Stimulated activated CD8-positive, alpha-beta memory T cell treated with anti-CD3 and anti-CD28 coated beads, Interleukin-2, amount 100 ng/mL, for 1 hour (primary cell): ENCODE measurements around the gene STOML2.

Experiments used
- DNase-seq, 2 donors: peaks; one replicate each; pipeline ENCODE4 v3.0.0-alpha.2; 2020; ENCODE audit warnings: low read depth in 2 of 2

The STOML2 gene

DNA sequence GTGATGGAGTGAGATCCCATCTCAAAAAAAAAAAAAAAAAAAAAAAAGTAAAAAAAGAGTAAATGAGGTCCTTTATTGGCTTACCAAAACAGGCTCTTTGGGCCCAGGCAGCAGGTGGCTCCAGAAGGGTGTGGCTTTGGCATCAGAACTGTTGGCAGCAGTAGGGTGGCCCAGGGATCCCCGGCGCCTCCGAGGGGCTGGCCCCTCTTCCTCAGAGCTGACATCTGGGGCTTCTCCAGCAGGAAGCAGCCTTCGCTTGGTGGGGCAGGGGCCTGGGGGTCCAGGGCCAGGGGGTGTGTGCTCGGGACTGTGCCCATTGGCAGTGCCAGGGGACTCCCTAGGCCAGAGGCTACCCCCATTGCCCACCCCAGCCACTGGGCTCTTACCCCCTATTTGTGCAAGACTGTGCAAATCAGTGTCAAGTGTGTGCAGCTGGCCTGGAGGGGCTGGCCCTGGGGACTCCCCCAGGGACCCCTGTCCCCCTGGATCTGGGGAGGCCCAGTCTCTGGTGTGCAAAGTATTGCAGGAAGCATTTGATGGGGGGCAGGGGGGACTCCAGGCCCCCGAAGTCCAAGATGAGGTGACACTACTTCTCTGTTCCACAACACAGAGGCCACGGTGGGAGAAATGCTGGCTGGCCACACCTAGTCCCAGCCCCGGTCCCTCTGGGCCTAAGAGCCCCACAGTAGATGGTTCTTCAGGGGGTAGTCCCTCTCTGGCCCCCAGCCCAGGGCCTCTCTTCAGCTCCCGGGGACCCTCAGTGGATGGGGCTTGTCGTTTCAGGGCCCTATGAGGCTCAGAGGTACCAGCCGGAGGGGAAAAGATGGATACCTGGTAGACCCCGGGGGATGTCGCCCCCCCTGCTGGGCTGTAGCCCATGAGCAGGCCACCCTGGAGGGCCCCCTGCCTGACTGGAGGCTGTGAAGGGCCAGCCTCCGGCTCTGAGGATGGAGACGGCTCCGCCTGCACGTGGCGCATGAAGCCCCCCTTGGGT, 4.7 kb upstream of the STOML2 start:
- DNase-seq = no peak

DNA sequence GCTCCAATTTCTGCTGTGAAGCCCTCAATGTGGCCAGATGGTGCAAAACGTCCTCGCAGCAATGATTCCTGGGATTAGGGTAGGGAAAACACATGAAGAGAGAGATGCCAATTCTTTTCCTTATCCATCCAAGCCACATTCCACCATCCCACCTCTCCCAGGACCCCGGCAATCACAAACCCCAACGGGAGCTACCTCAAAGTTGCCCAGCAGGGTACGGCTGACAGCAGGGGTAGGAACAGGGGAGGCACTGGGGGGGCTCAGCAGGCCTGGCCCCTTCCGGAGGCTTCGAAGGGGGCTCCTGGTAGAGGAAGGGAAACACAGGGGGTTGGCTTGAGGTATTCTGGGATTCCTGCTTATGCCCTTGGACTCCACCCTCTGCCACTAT, 3.4 kb upstream of the STOML2 start:
- no peak for DNase-seq

DNA sequence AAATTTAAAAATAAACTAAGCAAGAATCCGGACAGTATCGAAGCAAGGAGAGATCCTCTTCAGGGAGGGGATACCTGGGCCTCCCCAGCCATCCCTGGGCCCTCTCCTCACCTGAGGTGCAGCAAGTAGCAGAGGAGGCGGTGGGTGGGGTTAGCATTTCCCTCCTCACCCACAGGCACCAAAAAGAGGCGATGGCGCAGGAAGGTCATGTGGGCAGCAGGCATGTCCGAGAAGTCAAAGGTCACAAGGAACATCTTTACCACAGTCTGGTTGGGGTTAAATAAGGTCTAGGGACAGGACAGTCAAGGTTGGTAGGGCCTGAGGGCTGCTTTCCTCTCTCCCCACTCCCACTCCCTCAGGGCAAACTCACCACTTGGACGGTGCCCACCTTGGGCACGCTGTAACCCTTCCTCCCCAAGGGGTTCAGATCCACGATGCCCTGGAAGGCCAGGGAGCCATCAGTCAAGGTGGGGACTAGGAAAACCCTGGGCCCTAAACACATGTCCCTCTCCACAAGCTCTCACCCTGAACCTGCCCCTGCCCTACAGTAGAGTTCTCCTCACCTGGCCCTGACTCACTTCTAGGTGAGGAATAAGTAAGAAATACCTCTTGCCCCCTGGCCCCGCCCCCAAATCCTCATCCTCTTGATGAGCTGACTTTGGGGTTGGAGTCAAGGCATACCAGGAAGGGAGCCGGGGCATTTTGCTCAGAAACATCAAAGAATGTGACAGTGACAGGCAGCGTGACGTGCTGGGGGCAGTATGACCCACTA, 2.8 kb upstream of the STOML2 start:
- DNase-seq = no peak

DNA sequence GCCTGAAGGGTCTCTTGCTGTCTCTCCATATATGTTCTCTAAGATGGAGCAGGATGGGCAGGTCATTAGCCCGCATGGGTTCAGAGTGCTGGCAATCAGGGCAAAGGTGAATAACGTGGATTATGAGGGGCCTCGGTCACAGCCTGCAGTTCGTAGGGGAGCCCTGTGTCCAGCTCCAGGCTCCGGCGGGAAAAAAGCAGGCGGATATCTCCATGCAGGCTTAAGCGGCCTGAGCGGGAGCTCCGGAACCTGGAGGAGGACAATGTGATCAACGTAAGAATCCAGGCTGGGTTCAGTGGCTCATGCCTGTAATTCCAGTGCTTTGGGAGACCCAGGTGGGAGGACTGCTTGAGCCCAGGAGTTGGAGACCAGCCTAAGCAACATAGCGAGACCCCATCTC, 2.2 kb upstream of the STOML2 start:
- no peak for DNase-seq

DNA sequence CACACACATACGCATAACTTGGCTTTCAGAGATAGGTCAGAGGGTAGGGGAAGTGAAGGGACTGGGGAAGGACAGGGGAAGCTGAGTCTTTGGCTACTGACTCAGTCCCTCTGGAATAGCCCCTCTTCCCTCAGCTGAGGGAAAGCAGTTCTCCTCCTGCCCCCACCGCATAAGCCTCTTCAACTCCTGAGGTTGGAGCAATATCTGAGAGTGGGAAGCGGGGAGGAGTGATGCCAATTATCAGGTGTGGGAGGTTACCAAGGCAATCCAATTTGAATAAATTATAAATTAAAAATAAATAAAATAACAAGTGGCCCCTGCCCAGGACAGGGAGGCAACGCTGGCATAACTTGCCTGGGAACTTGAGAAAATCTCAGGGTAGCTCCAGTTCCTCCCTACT, 1.7 kb upstream of the STOML2 start:
- no peak for DNase-seq

DNA sequence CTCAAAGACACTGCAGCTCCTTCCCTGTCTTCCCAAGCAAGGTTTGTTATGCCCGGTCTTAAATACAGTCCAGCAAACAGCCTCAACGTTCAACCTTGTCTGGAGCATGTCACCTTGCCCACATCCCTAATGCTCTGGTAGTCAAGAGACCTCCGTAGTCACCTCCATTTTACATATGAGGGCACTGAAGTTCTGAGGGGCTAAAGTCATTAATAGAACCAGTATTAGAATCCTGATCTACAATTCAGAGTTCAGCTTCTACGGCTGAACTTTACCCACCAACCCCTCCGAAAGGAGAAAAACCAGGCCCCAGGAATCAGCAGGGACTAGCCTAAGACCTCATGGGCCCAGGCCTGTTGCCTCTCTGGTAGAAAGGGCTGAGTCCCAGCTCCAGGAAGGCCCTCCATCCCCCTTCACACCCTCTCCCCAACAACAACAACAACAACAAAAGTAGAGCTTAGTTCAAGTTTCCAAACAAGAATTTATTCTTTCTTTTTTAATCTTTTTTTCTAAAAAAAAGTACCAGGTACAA, 795 bp upstream of the STOML2 start:
- no peak for DNase-seq

DNA sequence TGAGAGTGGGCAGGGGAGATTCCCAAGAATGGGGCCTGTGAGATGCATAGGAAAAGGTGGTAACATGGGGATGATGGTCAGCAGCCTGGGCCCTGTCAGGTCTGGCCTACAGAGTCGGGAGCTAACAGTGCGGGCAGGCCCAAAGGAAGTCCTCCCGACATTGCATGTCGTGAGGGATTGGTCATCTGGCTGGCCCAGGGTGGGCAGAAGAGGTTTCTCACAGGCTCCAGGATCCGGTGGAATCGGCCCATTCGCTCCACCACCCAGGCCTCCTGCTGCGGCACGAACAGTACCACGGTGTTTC, 514 bp downstream of the STOML2 start:
- DNase-seq = no peak

DNA sequence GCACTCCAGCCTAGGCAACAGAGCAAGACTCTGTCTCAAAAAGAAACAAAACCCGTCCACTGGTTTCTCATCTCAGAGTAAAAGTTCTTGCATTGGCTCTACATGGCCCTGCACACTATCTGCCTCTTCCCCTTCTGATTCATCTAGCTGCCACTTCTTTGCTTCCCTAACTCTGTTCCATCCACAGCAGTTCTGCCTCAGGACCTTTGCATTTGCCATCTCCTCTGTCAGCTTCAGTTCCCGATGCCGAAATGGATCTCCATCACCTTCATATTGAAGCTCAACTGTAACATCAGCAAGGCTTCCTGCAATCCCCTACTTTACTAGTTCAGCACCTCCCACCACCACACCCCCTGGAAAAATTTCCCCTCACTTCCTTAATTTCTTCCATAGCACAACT, 5.4 kb downstream of the STOML2 start:
- DNase-seq = no peak

DNA sequence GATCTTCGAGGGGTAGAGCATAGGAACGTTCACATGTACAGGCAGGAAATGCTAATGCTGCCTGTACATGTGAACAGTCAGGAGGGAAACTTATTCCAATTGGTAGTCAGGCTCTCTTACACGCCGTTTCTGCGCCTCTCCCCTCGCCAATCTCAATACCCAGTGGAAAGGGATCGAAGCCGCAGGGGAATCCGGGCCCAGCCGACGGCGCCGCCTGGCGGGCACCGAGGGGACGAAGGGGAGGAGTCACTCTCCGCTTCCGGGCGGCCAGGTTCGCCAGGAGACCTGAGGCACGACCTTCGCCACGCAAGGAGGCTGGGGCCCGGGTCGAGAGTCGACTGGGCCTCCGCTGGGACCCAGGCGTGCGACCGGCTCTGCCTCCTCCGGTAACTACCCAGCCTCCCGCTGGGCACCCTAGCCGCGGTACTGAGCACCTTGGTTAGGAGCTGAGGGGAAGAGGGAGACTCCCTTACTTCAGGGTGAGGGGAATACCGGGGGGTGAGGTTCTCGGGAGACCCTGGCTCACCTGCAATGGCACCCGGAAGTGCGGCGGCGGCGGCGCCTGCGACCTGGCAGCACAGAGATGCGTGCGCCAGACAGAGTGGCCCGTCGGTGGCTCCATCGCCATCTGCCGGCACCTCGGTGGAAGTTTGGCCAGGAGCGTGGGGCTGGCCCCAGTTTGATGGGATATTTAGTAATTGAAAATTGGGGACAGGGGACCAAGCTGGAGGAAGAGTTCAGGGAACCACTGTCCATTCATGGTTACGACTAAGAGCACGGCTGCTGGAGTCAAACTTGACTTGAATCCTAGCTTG, 6.7 kb downstream of the STOML2 start, which contains the start of gene PIGO:
TSS of gene PIGO (minus strand) at position 557 of the 815 bp plus-strand sequence. CDS start 1,026 bp downstream, outside the sequence.
- DNase-seq = peak; percentile 70 to 80

DNA sequence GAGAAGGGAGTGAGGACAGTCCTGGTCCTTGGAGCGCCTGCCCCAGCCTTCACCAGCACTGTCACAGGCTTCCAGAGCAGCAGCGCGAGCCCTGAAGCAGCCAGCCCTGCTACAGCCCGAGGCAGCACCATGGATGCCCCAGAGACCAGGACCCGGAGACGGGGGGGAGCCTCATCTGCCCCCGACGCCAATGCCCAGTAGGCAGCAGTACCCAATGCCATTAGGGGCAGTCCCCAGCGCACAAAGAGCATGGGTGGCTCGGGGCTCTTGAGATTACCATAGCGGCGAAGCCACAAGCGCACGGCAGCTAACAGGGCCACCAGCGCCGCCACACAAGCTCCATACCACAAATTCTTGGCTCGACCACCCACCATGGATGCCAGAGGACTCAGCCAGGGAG, 11.4 kb downstream of the STOML2 start:
- no peak for DNase-seq

DNA sequence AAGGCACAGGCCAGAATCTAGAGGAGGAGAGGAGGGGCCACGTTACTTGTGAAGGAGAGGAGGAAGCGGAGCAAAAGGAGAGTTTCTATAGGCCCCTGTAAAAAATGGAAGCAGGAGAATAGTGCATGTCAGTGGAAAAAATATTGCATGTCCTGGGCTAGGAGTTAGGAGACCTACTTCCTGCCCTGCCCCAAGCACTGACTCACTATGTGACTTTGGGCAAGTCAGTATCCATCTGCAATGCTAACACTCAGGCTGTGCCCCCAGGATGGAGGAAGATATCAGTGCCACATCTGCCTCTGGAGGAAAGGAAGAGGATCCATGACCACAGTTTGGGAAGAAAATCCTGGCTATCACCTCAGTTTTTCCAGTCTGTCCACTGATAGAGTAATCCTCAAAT, 13.5 kb downstream of the STOML2 start:
- DNase-seq = no peak

DNA sequence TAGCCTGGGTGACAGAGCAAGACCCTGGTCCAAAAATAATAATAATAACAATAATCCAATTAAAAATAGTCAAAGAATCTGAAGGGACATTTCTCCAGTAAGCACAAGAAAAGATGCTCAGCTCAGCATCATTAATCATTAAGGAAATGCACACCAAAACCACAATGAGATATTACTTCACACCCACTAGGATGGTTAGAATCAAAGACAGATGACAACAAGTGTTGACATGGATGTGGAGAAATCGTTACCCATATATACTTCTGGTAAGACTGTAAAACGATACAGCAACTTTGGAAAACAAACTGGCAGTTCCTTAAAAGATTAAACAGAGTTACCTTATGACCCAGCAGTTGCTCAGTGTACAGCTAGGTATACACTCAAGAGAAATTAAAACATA, 17.9 kb downstream of the STOML2 start:
- no peak for DNase-seq

DNA sequence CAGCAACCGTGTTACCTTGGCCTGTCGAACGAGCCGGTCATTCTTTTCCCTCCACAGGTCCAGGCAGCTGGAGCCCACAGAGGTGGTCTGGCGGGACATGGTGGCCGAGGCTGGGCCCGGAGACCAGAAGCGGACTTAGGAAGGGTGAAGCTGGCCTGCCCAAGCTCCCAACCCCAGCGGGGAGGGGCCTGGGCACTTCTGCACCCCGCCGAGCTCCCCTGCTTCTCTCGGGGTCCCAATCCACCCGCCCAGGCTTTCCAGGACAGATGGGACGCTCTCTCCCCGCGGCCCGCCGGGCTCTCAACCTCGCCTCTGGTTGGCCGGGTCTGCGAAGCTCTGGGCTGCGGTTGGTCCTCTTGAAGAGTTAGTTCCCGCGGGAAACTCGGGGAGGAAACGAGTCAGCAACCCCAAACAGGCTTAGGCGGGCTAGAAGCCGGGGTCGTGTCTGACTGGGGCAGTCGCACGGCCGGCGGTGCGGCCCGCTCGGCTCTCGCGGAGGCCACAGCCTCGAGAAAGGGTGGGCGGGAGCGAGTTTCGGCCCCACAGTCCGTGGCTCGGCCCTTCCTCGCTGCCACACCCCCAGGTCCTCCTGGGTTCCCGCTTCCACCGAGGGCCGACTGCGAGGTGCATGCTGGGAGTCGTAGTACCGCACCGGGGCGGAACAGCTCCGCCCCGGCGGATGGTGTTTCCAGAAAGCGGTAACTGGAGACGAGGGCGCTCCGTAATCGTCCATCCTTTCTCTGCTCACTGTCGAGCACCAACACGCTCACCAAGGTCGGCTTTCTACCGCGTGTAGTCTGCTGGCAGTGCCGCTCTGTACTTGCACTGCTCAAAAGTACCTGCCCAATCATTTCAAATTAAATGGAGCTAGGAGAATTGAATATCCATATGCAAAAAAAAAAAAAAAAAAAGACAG, 23.2 kb downstream of the STOML2 start, which contains the start of gene FANCG:
TSS of gene FANCG (minus strand) at position 517 of the 916 bp plus-strand sequence. CDS start at position 99, 418 bp downstream.
- peak; percentile 58 to 66 for DNase-seq

DNA sequence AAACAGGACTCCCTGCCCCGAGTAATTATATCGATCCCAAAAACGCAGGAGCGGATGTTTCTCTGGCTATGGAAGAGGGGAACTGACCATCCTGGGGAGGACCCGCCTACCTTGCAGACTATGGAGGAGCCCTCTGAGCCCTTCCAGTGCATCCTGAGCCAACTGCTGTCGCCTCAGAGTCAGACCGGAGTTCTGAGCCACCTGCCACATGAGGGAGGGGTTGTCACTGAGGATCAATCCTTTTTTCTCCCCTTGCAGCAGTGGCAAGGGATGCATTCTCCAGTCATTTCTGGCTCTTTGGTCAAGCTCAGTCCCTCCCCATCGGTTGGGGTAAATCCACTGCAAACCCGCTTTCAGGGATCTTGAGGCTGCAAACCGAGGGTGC, 23.9 kb downstream of the STOML2 start:
- DNase-seq = no peak

DNA sequence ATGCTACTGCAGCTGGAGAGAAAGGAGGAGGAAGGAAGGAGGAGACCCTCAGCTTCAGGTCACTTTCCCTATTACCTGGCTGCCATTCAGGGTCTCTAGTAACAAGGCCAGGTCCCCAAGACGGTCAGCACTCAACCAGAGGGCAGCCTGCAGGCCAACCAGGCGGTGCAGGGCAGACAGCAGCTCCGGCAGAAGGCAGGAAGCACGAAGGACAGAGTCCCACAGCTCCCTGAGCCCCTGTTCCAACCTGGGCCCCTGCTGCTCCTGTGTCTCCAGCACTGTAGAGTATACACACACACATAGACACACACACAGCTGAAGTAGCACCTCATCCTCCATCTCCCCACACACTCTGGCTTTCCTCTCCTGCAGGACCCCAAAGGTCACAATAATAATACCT, 24.9 kb downstream of the STOML2 start:
- DNase-seq = no peak

DNA sequence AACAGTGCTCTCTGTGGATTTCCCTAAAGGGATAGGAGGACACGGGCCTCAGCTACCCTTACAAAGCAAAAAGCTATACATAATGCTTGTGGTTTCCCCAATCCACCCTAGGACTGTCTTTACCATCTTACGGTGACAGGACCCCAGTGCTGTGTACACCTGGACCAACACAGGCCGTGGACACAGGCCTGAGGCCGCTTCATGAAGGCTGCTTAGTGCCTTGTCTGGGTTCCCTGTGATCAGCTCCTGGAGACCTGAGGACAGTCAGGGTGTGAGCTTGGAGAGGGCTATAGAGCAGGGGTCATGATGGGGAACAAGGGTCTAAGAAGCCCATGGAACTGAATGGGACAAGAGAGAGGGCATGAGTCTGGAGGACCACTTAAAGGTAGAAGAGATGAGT, 26.1 kb downstream of the STOML2 start:
- DNase-seq = no peak

DNA sequence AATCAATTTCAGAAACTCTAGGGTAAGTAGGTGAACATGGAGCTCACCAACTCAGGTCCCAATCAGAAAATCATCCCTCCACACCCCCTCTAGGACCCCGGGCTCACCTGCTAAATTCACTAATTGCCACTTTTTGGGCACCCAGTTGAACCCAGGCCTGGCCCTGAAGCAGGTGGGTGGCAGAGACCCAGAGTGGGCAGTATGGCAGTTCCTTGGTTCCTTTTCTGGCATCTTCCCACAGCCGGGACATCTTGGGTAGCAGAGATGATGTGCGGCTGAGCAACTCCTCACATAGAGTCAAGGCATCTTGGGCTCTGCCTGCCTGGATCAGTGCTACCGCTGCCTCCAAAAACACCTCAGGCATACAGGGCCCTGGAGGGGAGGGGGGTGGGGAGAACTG, 27.6 kb downstream of the STOML2 start:
- DNase-seq = no peak

DNA sequence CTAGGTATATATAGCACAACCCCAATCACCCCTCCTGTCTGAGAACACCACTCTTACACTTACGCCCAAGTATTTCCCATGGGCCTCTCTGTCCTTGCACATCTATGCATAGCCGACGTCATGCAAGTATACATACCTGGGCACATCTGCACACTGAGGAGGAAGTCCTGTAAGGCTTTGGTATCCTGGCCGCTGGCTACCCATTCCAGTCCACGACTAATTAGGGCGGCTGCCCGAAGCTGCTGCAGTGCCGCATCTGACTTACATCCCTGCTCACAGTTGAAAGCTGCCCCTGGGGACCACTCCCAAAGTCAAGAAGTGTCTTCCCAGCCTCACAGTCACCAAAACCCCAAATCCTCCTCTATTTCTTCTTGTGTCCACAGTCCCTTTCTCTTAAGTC, 28.1 kb downstream of the STOML2 start:
- DNase-seq = no peak

DNA sequence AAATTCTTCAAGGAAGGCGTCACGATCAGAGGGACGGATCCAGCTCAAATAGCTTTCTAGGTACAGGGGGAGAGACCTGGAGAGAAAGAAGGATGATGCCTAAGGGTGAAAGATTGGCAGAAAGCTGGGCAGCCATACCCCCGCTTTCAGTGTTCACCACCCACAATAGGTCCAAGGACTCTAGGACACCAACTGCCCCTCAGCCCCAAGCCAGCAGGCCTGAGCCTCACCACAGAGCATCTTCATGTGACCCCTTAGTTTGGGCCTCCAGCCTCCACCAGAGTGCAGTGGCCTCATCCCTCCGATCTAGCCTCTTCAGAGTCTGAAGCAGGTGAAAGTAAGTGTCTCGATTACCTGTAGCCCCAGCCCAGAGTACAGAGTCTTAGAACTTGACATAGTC, 28.8 kb downstream of the STOML2 start:
- no peak for DNase-seq

DNA sequence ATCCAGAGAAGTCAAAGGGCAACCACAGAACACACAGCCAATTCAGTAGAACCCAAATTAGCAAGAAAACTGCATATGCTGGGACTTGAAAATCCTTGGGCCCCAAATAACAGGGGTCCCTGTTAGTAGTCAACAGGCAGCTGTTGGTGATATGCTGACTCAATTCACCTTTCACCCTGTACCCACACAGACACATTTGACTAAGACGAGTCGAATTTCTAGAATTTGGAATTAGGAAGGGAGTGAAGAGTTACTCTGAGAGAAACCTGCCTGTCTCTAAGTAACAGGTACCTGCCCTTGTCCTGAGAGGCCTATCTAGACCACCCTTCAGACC, 29.7 kb downstream of the STOML2 start:
- no peak for DNase-seq
